Panc1 (cell line): ENCODE results near the gene TSSK1B. TPM values are rescaled to one million over a fixed set of nuclear protein-coding genes. Genes with fewer than 3 reads are reported as not detected.

Experiments
- ATAC-seq: fragments of 200-7000 bp; cut with Tn5 transposase; 2 replicates; pipeline ENCODE4 v1.9.1; 2020; ENCODE audit warnings: mild to moderate bottlenecking, moderate library complexity
- BruUV-seq: library from RNA; stranded (reverse); fragments of 400-500 nt; replicated peaks from 2 replicates; lab custom pipeline; 2021; lab: Mats Ljungman, UMichigan
- CTCF ChIA-PET: fragments of 300-600 bp; sonication (Branson Sonifier 250); formaldehyde crosslinking; loops from one replicate; lab custom pipeline; 2022; ENCODE audit warnings: antibody characterized with exemption; lab: Charles Lee
- POLR2A ChIA-PET: fragments of 300-600 bp; sonication (Branson Sonifier 250); formaldehyde crosslinking; loops from one replicate; lab custom pipeline; 2022; ENCODE audit warnings: antibody characterized with exemption; lab: Charles Lee
- DNase-seq: peaks from one replicate; pipeline ENCODE4 v3.0.0-alpha.2; 2010; ENCODE audit warnings: low read depth, low spot score
- H3K27ac ChIP-seq: 2 replicates; pipeline ENCODE4 v1.5.1; 2011; ENCODE audit warnings: mild to moderate bottlenecking, low read length, inconsistent platforms
- H3K27me3 ChIP-seq: fragments of 200-500 bp; sonication (Bioruptor generic); 2 replicates; pipeline ENCODE4 v1.6.0; 2014; ENCODE audit warnings: low read length, inconsistent platforms; ENCODE audit not compliant: control insufficient read depth, insufficient read depth
- H3K36me3 ChIP-seq: fragments of 200-500 bp; sonication (Bioruptor generic); 2 replicates; pipeline ENCODE4 v1.5.1; 2014; ENCODE audit warnings: inconsistent platforms, mild to moderate bottlenecking, low read length, moderate library complexity; ENCODE audit not compliant: control insufficient read depth, insufficient read depth
- H3K4me1 ChIP-seq: 2 replicates; pipeline ENCODE4 v1.5.1; 2011; ENCODE audit warnings: inconsistent platforms, mild to moderate bottlenecking, low read length, moderate library complexity; ENCODE audit not compliant: control insufficient read depth, insufficient read depth
- H3K4me3 ChIP-seq, 2 experiments: 2 replicates each; pipeline ENCODE4 v1.5.1; 2011 to 2012; ENCODE audit warnings: low read depth in 2 of 2, low read length in 2 of 2, mild to moderate bottlenecking in 2 of 2, inconsistent platforms in 1 of 2, moderate library complexity in 1 of 2
- H3K9me3 ChIP-seq: fragments of 200-500 bp; sonication (Bioruptor generic); 2 replicates; pipeline ENCODE4 v1.5.1; 2014; ENCODE audit warnings: low read depth, mild to moderate bottlenecking, inconsistent platforms, low read length, moderate library complexity; ENCODE audit not compliant: control insufficient read depth, insufficient read depth
- CTCF ChIP-seq: fragments of 450-650 bp; IDR thresholded peaks from 2 replicates; pipeline ENCODE4 v1.5.1; 2017; ENCODE audit warnings: mild to moderate bottlenecking
- POLR2AphosphoS5 ChIP-seq: IDR thresholded peaks from 2 replicates; pipeline ENCODE4 v1.6.1; 2012; ENCODE audit warnings: mild to moderate bottlenecking, low read depth, low read length, moderate library complexity
- REST ChIP-seq, 2 experiments: IDR thresholded peaks; 2 replicates each; pipeline ENCODE4 v1.6.1; 2011 to 2012; ENCODE audit warnings: low read depth in 2 of 2, control low read depth in 1 of 2, low read length in 1 of 2, mild to moderate bottlenecking in 1 of 2, moderate library complexity in 1 of 2; ENCODE audit not compliant: insufficient read depth in 1 of 2
- SIN3A ChIP-seq: IDR thresholded peaks from 2 replicates; pipeline ENCODE4 v1.6.1; 2012; ENCODE audit warnings: low read depth, mild to moderate bottlenecking, low read length, moderate library complexity, borderline replicate concordance; ENCODE audit not compliant: insufficient read depth
- TCF7L2 ChIP-seq: IDR thresholded peaks from 2 replicates; pipeline ENCODE4 v1.6.1; 2011; ENCODE audit warnings: mild to moderate bottlenecking, low read depth, low read length, inconsistent platforms
- in situ Hi-C: cut with HindIII; loops from 2 replicates; pipeline ENCODE4 v1.10.0; 2016; ENCODE audit warnings: low sequenced_read_pairs, low pct_unique_long_range_greater_than_20kb
- intact Hi-C: fragments of 100-400 bp; cut with micrococcal nuclease; formaldehyde crosslinking; loops from one replicate; pipeline ENCODE4 v1.10.0; 2022; ENCODE audit not compliant: unreplicated experiment
- total RNA-seq: library from RNA; stranded (reverse); gene quantifications from one replicate; pipeline ENCODE4 v1.2.1, GENCODE V29; 2021; ENCODE audit not compliant: unreplicated experiment

Gene TSSK1B
- total RNA-seq, 1 experiment from 2014 or later, result not detected

GRCh38 chr5:113387844-113388243, 46.9 kb downstream of the TSSK1B start:
- Histone ChIP-seq H3K27me3 (no peaks in the 10 kb centered on the region; the same call in 1 of the 2 replicates), H3K4me1 (no peaks in the 10 kb centered on the region), H3K9me3 (no peaks in the 10 kb centered on the region), H3K27ac (no peak overlapping the region), H3K36me3 (no peaks in the 10 kb centered on the region), H3K4me3 (no peak overlapping the region)
- in situ Hi-C loops, result no loop called here
- ChIA-PET CTCF (no interaction called here), POLR2A (interaction anchor here (0.6 kb wide), 1 partner anchor 12 kb away, joined by 14 read pairs; no protein-coding TSS in a partner anchor)
- BruUV-seq, result no TSS peak
- ATAC-seq (no peak), DNase-seq (no peak)
- intact Hi-C loops, result no loop called here
- no peak for TF ChIP-seq REST (IDR thresholded peaks at IDR 0.05; ENCODE audit: insufficient read depth in 1 of 2, low read depth in 2 of 2, low read length in 1 of 2)
- no peak for TF ChIP-seq CTCF
- no peak for TF ChIP-seq POLR2AphosphoS5
- TF ChIP-seq TCF7L2, result no peak
- TF ChIP-seq SIN3A, result no peak

- TF ChIP-seq REST (IDR thresholded peaks at IDR 0.05; ENCODE audit: insufficient read depth in 1 of 2, low read depth in 2 of 2, low read length in 1 of 2) (no peak), POLR2AphosphoS5 (no peak), SIN3A (no peak), CTCF (no peak), TCF7L2 (no peak)
- POLR2A ChIA-PET, result interaction anchor here (0.7 kb wide), 1 partner anchor 128 kb away, joined by 3 read pairs; the partner anchor contains the start of gene YTHDC2
- Histone ChIP-seq H3K27ac (no peak overlapping the region), H3K4me1 (no peaks in the 10 kb centered on the region), H3K27me3 (no peaks in the 10 kb centered on the region), H3K36me3 (no peaks in the 10 kb centered on the region), H3K9me3 (no peaks in the 10 kb centered on the region), H3K4me3 (no peak overlapping the region)
- intact Hi-C loops, result no loop called here
- in situ Hi-C loops, result no loop called here
- no peak for ATAC-seq
- CTCF ChIA-PET, result no interaction called here
- BruUV-seq, result no TSS peak
- DNase-seq, result no peak
Measured at GRCh38 chr5:113384782-113385285, 50.0 kb downstream of the TSSK1B start.
